ENCODE measurements around the gene CFAP65. TPM values are rescaled to one million over a fixed set of nuclear protein-coding genes. Genes with fewer than 3 reads are reported as not detected.

The CFAP65 gene
- total RNA-seq, 1 experiment from 2014 or later: 0.52 TPM

GRCh38 chr2:219042157-219042556, 841 bp upstream of the CFAP65 start (continued):
- TF ChIP-seq SIN3A (IDR thresholded peaks at IDR 0.05; ENCODE audit: low read depth) (no peak), REST (IDR thresholded peaks at IDR 0.05; ENCODE audit: low read depth) (no peak), EZH2 (IDR thresholded peaks at IDR 0.05) (no peak)

GRCh38 chr2:219038600-219038999, 2.7 kb downstream of the CFAP65 start:
- RAD21 ChIA-PET (ENCODE audit: low non-redundant PET in 1 of 2, low total read pairs in 2 of 2, uncharacterized antibody in 2 of 2, unreplicated experiment in 2 of 2): no interaction called here
- Histone ChIP-seq H3K9me3 (ENCODE audit: control insufficient read depth in 1 of 2, insufficient read depth in 1 of 2, low read depth in 1 of 2, low read length in 2 of 2) (no peaks in the 10 kb centered on the region), H3K79me2 (ENCODE audit: insufficient read depth, low read length) (no peaks in the 10 kb centered on the region), H3K4me2 (ENCODE audit: low read length) (no peak overlapping the region), H3K4me1 (ENCODE audit: control insufficient read depth in 1 of 2, insufficient read depth in 2 of 2, low read length in 2 of 2) (no peaks in the 10 kb centered on the region), H3K36me3 (ENCODE audit: control insufficient read depth in 1 of 2, insufficient read depth in 2 of 2, low read length in 2 of 2) (no peaks in the 10 kb centered on the region), H2AFZ (ENCODE audit: low read depth, low read length, poor library complexity, severe bottlenecking) (no peak overlapping the region), H3K4me3 (replicated peaks in 1 of 2; ENCODE audit: low read depth in 1 of 2, low read length in 2 of 2) (no peak overlapping the region), H3K27me3 (ENCODE audit: insufficient read depth, low read length) (peaks cover 32% of the 10 kb centered on the region; the same call in 1 of the 2 replicates), H4K20me1 (ENCODE audit: insufficient read depth) (no peaks in the 10 kb centered on the region), H3K9me2 (ENCODE audit: insufficient read depth) (no peaks in the 10 kb centered on the region), H3K27ac (ENCODE audit: low read depth, low read length) (no peak overlapping the region), H3K9ac (ENCODE audit: low read length) (no peak overlapping the region)
- DNase-seq (ENCODE audit: low read depth, low spot score): no peak
- CTCF ChIA-PET: interaction anchor here (3.5 kb wide), 1 partner anchor 9 kb away, joined by 21 read pairs; no protein-coding TSS in a partner anchor
- TF ChIP-seq ZBTB33 (IDR thresholded peaks at IDR 0.05; ENCODE audit: extremely low read depth, insufficient replicate concordance, low read length): no peak
- no peak for TF ChIP-seq SP1 (IDR thresholded peaks at IDR 0.05; ENCODE audit: low read depth)
- TF ChIP-seq YY1 (IDR thresholded peaks at IDR 0.05; ENCODE audit: extremely low read depth, insufficient replicate concordance, low read depth, low read length): no peak
- TF ChIP-seq CBX3 (IDR thresholded peaks at IDR 0.05; ENCODE audit: low read depth): no peak
- no peak for TF ChIP-seq SRF (IDR thresholded peaks at IDR 0.05; ENCODE audit: low read depth)
- no peak for TF ChIP-seq CEBPB (IDR thresholded peaks at IDR 0.05; ENCODE audit: low read depth)
- TF ChIP-seq EGR1 (IDR thresholded peaks at IDR 0.05; ENCODE audit: low read depth): no peak
- no peak for TF ChIP-seq ELF1 (IDR thresholded peaks at IDR 0.05; ENCODE audit: borderline replicate concordance, low read depth)
- no peak for TF ChIP-seq EZH2phosphoT487 (IDR thresholded peaks at IDR 0.05; ENCODE audit: borderline replicate concordance)
- no peak for TF ChIP-seq POLR2A (IDR thresholded peaks at IDR 0.05; ENCODE audit: borderline replicate concordance, extremely low read depth, insufficient read depth, insufficient read length)
- TF ChIP-seq EZH2 (IDR thresholded peaks at IDR 0.05): no peak
- no peak for TF ChIP-seq SIN3A (IDR thresholded peaks at IDR 0.05; ENCODE audit: low read depth)
- POLR2A ChIA-PET: no interaction called here
- no peak for ATAC-seq
- intact Hi-C loops (cut with micrococcal nuclease): no loop called here
- BruUV-seq (replicated peaks): no TSS peak
